ENCODE results near the gene SLC18B1. TPM values are rescaled to one million over a fixed set of nuclear protein-coding genes. Genes with fewer than 3 reads are reported as not detected.

SLC18B1 gene
- total RNA-seq, 1 donor from 2014 or later = 10.2 TPM

GRCh38 chr6:132741281-132741680 lies 57.2 kb downstream of the SLC18B1 start:
- DNase-seq = no peak

GRCh38 chr6:132736239-132736638 lies 62.2 kb downstream of the SLC18B1 start:
- DNase-seq = no peak

- peak; percentile 24 for DNase-seq
Observed at GRCh38 chr6:132734694-132735236, 63.7 kb downstream of the SLC18B1 start.

- no peak for DNase-seq
Observed at GRCh38 chr6:132733814-132734213, 64.6 kb downstream of the SLC18B1 start.

GRCh38 chr6:132733283-132733682 lies 65.2 kb downstream of the SLC18B1 start:
- DNase-seq = no peak

- DNase-seq = no peak
Observed at GRCh38 chr6:132731086-132731485, 67.4 kb downstream of the SLC18B1 start.

- DNase-seq = no peak
Observed at GRCh38 chr6:132730560-132730959, 67.9 kb downstream of the SLC18B1 start.

GRCh38 chr6:132728616-132729015 lies 69.8 kb downstream of the SLC18B1 start:
- DNase-seq = no peak

- no peak for DNase-seq
Observed at GRCh38 chr6:132726608-132726975, 71.8 kb downstream of the SLC18B1 start.

- DNase-seq = no peak
Observed at GRCh38 chr6:132725947-132726607, 72.4 kb downstream of the SLC18B1 start.

- DNase-seq = no peak
Observed at GRCh38 chr6:132725471-132725870, 73.0 kb downstream of the SLC18B1 start.

GRCh38 chr6:132719736-132720448 lies 78.5 kb downstream of the SLC18B1 start:
- no peak for DNase-seq

Small RNA genes lying within 50 kb of the gene (small RNA-seq; reads per million reads assigned to genes)
- 9.9 reads per million, percentile 93 among the genes with 10 or more reads in this experiment for gene SNORA33 (ENCODE audit: low replicate concordance)
- gene SNORD100 (ENCODE audit: low replicate concordance) = 2,343 reads per million, percentile 99 among the genes with 10 or more reads in this experiment
- gene SNORD101 (ENCODE audit: low replicate concordance) = 1,212 reads per million, percentile 99 among the genes with 10 or more reads in this experiment

Other genes starting within 250 kb of the SLC18B1 start
- not detected for gene TAAR8, start 246.0 kb downstream of the SLC18B1 start, total RNA-seq
- gene TAAR6, start 228.3 kb downstream of the SLC18B1 start, total RNA-seq = not detected
- not detected for gene TAAR5, start 208.9 kb downstream of the SLC18B1 start, total RNA-seq
- not detected for gene TAAR2, start 174.4 kb downstream of the SLC18B1 start, total RNA-seq
- gene TAAR1, start 139.5 kb downstream of the SLC18B1 start, total RNA-seq = not detected
- 0.31 TPM for gene VNN1, start 84.6 kb downstream of the SLC18B1 start, total RNA-seq
- 3.7 TPM for gene VNN2, start 40.7 kb downstream of the SLC18B1 start, total RNA-seq
- gene RPS12, start 15.9 kb upstream of the SLC18B1 start, total RNA-seq = 752 TPM